ENCODE data around the gene MFNG.

MFNG gene

DNA sequence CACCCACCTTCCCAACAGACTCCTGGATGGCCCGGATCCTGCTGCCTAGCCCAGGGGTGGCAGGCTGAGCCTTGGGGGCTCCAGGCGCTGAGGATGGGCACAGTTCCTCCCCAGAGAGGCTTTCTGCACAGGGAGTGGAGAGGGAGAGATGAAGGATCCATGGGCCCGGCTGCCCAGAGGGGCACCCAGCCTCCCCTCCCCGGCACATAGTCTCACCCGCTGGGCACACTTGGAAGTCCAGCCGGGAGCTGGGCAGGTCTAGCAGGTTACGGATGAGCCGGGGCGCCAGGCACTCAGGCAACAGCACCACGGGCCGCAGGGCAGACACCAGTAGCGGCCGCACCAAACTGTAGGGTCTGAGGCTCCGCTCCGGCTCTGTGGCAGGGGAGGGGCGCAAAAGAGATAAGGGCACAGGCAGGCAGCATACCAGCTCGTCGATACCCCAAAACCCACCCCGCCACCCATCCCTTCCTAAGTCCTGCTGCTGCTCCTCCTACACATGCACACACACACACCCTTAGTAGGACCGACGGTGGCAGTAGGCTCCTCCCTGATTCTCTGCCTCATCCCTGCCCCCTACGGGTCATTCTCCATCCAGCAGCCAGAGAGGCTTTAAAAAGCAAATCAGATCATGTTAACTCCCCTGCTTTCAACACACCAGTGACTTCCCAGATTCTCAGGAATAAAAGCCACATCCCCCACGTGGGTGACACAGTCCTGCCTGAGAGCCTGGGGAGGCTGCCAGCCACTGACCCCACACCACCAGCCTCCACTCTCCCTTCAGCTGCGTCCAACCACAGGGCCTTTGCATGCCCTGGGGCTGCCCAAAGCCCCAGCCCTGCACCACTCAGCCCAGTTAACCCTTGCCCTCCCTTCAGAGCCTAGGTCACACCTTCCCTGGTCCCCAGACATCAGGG is 6.5 kb upstream of the MFNG start:
- DNase-seq, result peak; percentile 31

GRCh38 chr22:37491559-37492427 is 5.6 kb upstream of the MFNG start:
- DNase-seq, result no peak

DNA sequence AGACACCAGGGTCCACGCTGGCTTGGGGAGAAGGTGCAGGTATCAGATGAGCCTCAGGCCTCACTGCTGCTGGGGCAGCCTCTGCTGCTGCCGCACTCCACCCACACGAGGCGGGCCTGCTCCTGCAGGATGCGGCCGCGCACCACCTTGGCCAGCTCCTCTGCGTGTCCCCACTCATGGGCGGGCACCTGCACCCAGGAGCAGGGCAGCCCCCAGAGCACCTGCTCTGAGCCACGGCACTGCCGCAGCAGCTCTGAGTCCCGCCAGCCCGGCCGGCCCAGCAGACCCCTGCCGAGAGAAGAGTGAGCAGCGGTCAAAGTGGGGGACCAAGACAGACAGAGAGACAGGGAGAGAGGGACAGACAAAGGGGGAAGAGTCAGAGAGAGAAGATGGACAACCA is 4.9 kb upstream of the MFNG start:
- no peak for DNase-seq

GRCh38 chr22:37489983-37490382 is 3.8 kb upstream of the MFNG start:
- no peak for DNase-seq

GRCh38 chr22:37488337-37489135 is 2.4 kb upstream of the MFNG start:
- DNase-seq, result no peak

- DNase-seq, result no peak
Measured at GRCh38 chr22:37487571-37487970, 1.4 kb upstream of the MFNG start.

GRCh38 chr22:37487129-37487528 is 945 bp upstream of the MFNG start:
- DNase-seq, result no peak

GRCh38 chr22:37485395-37486223 is 575 bp downstream of the MFNG start:
- peak; percentile 9 for DNase-seq

GRCh38 chr22:37484480-37485394 is 1.4 kb downstream of the MFNG start:
- peak; percentile 63 for DNase-seq

GRCh38 chr22:37483050-37483449 is 3.1 kb downstream of the MFNG start:
- DNase-seq, result no peak

GRCh38 chr22:37482244-37482643 is 3.9 kb downstream of the MFNG start:
- DNase-seq, result no peak

GRCh38 chr22:37481347-37481907 is 4.8 kb downstream of the MFNG start:
- DNase-seq, result no peak

- DNase-seq, result no peak
Measured at GRCh38 chr22:37480387-37481346, 5.5 kb downstream of the MFNG start.

DNA sequence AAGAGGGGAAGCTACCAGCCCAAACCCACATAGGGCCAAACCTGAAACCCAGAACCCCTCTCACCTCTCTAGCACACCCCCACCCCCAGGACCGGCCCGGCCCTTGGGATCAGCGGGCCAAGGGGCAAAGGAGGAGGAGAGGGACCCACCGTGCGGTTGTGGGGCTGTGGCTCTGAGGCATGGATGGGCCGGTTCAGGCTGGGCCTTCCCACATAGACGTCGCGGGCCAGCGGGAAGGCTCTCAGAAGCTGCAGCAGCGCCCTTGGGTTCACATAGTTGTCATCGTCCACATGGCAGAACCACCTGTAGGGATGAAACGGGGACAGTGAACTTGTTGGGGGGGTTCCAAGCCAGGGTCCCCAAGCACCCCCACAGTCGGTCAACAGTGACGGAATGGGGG is 7.0 kb downstream of the MFNG start:
- DNase-seq, result no peak

GRCh38 chr22:37476389-37477329 is 9.5 kb downstream of the MFNG start:
- no peak for DNase-seq

GRCh38 chr22:37474447-37475090 is 11.6 kb downstream of the MFNG start:
- no peak for DNase-seq

DNA sequence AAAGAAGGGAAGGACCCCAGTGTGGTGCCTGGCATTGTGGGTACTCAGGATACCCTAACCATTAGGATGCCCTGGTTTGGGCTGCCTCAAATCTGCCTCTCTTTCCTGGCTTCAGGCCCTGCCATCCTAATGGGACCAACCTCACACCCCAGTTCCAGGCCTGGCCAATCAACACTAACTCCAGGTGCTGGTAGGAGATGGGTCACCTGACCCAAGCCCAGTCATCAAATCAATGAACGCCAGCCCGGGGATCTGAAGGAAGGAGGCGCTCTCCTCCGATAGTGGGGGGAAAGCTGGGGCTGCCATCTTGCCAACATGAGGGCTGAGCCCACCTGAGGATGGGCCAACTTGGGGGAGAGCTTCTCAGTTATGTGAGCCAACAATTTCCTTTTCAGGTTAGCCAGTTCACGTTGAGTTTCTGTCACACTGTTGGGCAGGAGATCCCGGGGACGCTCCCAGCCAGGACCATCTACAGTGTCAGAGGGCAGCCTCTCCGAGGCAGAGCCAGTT is 12.7 kb downstream of the MFNG start:
- no peak for DNase-seq

Measured in activated CD4-positive, alpha-beta T cell treated with anti-CD3 and anti-CD28 coated beads for 1 hour (primary cell).